Kidney capillary endothelial cell (primary cell): ENCODE data around the gene SETD9.

Source experiments
- DNase-seq: peaks from one replicate; pipeline ENCODE4 v3.0.0-alpha.2; 2018; ENCODE audit warnings: low spot score

The SETD9 gene, protein sequence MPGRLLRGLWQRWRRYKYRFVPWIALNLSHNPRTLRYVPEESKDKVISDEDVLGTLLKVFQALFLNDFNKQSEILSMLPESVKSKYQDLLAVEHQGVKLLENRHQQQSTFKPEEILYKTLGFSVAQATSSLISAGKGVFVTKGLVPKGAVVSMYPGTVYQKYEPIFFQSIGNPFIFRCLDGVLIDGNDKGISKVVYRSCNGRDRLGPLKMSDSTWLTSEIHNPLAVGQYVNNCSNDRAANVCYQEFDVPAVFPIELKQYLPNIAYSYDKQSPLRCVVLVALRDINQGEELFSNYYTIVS

DNA sequence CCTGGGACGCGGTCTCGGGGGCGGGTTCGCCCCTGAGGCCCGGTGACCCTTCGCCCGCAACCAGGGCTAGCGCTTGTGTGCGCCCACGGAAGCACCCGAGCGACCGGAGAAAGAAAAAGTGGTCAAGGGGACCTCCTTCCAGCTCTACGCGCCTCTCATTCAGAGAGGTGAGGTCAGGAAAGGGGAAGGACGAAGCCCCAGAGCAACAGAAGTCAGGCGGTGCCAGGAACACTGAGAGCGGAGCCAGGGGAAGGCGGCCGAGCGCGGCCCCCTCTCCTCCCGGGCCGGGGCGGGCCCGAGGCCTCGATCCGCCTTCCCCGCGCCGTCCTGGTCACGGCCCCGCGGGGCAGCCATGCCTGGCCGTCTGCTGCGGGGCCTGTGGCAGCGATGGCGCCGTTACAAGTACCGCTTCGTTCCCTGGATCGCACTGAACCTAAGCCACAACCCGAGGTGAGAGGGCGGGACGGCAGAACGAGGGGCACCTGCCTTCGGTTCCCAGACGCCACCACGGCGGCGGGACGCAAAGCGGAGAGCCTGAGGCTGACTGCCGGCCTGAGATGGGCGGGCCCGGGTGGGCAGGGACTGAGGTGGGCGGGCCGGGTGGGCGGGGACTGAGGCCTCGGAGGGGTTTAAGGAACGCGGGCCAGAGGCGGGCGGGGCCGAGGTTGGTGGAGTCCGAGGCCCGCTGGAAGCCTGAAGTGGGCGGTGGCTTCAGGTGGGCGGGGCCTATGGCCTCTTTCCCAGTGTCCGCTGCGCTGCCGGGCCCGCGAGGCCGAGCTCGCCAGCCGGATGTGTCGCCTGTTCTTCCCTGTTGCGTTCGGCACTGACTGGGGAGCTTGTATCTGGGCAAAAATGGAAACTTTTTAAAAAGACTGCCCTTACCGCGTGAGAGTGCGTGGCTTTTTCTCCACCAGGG lies at the start of gene SETD9:
Gene SETD9 (plus strand): TSS at position 303 of the 916 bp plus-strand sequence. CDS start 50 bp downstream, at position 353.
- peak; percentile 96 for DNase-seq

- DNase-seq = no peak
These were observed 47.4 kb upstream of the SETD9 start for GRCh38 chr5:56861893-56862485.

GRCh38 chr5:56862909-56863308 lies 46.5 kb upstream of the SETD9 start:
- DNase-seq = no peak

DNA sequence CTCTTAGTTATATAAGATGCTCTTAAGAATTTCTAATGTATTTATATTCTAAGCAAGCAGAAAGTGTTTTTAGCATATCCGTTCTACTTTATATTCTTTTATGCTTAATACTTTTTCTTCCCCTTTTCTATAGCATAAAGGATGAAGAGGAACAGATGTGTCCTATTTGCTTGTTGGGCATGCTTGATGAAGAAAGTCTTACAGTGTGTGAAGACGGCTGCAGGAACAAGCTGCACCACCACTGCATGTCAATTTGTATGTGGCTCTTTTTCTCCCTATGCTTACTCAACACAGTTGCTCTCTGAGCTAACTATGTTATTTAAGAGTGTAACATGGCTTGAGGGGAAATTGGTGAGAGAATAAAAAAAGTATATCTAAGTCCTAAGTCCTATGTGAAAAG lies 37.6 kb upstream of the SETD9 start:
- no peak for DNase-seq

GRCh38 chr5:56873056-56873455 lies 36.3 kb upstream of the SETD9 start:
- DNase-seq = no peak

DNA sequence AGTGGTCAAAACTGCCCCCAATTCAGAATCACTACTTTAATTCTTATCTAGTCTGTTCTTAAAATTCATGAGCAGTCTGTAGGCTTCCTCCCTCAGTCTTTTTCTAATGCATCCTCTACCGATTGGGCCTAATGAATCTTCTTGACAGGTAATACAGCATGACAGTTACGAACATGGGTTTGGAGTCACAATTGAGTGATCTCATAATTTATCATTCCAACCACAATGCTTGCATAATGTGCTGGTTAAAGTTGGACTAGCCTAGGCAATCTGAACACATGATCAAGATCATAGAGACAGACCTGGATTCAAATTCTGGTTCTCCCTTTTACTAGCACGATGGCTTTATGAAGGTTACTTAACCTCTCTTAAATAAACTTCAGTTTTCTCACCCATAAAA lies 33.1 kb upstream of the SETD9 start:
- no peak for DNase-seq

- no peak for DNase-seq
These were observed 27.8 kb upstream of the SETD9 start for GRCh38 chr5:56881571-56881970.

DNA sequence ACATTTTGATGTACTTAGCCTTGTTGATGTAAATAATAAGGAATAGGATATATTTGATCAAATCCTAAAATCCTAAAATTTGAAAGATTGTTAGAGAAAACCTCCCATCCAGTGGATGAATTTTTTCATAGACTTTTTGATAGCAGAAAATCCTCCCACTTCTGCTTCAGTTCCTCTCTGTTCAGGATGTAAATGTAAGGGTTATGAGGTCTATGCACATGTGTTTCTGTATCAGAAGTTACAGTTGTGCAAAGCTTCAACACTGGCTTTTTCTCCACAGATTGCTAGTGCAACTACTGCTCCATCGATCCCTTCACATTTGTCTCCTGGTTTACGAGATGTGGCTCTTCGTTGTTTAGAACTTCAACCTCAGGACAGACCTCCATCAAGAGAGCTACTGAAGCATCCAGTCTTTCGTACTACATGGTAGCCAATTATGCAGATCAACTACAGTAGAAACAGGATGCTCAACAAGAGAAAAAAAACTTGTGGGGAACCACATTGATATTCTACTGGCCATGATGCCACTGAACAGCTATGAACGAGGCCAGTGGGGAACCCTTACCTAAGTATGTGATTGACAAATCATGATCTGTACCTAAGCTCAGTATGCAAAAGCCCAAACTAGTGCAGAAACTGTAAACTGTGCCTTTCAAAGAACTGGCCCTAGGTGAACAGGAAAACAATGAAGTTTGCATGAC lies 16.0 kb upstream of the SETD9 start:
- DNase-seq = no peak

GRCh38 chr5:56896763-56897162 lies 12.6 kb upstream of the SETD9 start:
- DNase-seq = no peak

GRCh38 chr5:56898213-56898612 lies 11.2 kb upstream of the SETD9 start:
- no peak for DNase-seq

DNA sequence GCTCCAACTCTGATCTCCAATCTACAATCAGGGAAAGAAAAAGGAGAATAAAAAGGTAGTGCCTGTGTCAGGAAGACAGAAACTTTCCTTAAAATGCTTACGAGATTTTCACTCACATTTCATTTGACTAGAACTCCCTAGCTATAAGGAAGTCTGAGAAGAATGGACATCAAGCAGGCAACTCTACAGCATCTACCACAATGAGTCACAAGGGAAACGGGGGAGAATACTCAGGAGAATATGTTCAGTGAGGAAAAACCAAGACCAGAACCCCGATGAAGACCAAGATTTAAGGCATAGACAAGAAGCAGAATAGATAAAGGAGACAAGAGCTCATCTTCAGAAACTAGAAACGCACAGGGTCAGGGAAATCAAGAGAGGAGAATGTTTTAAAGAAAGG lies 9.0 kb upstream of the SETD9 start:
- peak; percentile 48 for DNase-seq

- peak; percentile 62 for DNase-seq
These were observed 8.4 kb upstream of the SETD9 start for GRCh38 chr5:56900858-56901578.

DNA sequence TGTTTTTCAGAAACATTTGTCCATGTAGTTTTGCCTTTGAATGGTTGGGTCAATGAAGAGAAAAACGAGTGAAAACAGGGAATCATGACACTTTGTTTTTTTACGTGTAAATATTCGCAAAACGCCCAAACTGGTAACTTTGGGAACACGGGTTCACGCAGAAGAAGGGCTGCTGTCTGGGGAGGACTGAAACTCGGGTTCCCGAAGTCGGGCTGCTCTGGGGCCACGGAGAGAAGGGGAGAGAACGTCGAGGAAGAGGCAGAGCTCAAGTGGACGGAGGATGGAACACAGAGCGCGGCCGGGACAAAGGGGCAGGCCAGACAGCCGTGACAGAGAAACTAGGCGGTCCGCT lies 478 bp upstream of the SETD9 start:
- DNase-seq = no peak

DNA sequence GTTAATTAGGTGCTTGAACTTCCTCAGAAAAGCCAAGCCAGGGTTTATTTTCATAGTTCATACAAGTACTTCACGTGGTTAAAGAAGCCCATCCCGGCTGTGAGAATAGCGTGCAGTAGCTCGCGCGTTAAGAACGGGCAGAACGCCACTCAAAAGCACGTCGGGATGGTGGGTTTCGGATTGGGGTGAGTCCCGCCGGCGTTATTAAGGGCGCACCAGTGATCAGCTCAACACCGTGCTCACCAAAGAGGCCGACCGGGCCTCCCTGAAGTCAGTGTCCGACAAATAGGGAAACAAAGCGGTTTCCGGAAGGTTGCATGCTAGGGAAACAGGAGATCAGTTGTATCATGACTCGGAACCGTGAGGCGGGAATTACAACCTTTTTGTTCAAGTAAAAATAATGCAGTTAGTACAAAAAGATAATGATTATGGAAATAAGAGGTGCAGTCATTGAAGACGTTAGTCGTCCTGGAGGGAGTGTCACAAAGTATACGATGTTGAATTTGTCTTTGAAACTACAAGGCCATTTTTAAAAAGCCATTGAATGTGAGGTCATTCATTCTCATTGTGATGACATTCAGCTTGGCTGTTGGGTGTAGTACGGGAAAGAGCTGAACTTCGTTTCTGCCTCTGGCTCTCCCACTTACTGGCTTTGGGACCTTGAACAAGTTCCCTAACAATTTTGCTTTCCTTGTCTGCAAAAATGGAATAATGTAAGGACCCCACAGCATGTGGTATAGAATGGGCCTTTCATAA lies 992 bp downstream of the SETD9 start:
- DNase-seq = peak; percentile 74

- DNase-seq = no peak
These were observed 4.4 kb downstream of the SETD9 start for GRCh38 chr5:56913766-56914165.

DNA sequence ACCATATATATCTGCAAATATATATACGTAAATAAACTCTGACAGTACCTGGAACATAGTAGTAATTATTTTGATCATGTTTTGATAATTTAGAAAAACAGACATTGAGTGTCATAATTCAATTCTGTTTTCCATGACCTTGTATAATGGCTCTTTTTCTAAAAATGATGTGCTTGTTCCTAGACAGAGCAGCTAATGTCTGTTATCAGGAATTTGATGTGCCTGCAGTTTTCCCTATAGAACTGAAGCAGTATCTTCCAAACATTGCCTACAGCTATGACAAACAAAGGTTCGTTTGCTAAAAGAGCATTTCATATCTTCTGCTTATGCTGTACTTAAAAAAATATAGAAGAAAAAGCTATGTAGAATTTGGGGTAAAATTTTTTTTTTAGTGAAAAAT lies 5.3 kb downstream of the SETD9 start:
- no peak for DNase-seq

DNA sequence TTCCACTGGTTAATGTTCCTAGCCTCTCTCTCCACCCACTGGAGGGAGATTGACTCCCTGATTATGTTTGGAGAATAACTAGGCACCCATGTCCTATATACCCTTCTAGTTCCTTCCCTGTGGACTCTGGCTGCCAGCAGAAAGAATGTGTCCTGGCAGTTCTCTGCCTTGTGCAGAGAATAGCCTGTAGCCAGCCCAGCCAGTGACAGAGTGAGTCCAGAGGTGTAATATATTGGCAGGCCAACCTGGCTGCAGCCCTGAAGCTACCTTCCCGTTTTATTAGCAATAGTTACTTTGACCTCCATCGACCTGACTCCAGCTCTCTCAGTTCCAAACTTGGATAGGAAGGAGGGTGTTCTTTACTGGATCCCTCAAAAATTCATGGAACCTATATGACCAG lies 8.1 kb downstream of the SETD9 start:
- no peak for DNase-seq

DNA sequence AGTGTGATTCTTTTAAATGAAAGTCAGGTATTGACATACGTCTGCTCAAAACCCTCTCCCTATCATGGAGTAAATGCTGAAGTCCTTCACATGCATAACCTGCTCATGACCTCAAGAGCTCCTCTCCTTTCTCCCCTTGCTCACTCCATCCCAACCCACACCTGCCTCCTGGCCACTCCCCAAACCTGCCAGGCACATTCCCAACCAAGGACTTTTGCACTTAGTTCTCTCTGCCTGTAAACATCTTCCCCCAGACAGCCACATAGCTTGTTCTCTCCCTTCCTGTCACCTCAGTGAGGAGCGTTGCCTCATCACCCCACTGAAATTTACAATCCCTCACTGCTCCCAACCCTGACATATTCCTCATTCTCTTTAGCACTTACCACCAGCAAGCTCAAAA lies 8.7 kb downstream of the SETD9 start:
- DNase-seq = no peak

- no peak for DNase-seq
These were observed 10.7 kb downstream of the SETD9 start for GRCh38 chr5:56919942-56920662.

- DNase-seq = no peak
These were observed 13.5 kb downstream of the SETD9 start for GRCh38 chr5:56922922-56923321.
